22Rv1 (cell line): ENCODE results near the gene ITGB7.

ENCODE experiments used
- CTCF ChIP-seq: fragments of 450-650 bp; IDR thresholded peaks from 2 replicates; pipeline ENCODE4 v1.5.1; 2017; ENCODE audit warnings: mild to moderate bottlenecking
- ZFX ChIP-seq: fragments of 450-650 bp; IDR thresholded peaks from 2 replicates; pipeline ENCODE4 v1.6.1; 2017; ENCODE audit warnings: antibody characterized with exemption, borderline replicate concordance

- TF ChIP-seq CTCF: no peak
- no peak for TF ChIP-seq ZFX
Observed at GRCh38 chr12:53198486-53199110, 8.5 kb downstream of the ITGB7 start.
